HG03469 (cell line): ENCODE results near the gene IL17B.

Experiments used
- ATAC-seq: cut with Tn5 transposase; IDR thresholded peaks from one replicate; pipeline ENCODE4 v1.9.1; 2021; ENCODE audit warnings: mild to moderate bottlenecking, moderate library complexity, moderate number of reproducible peaks; ENCODE audit not compliant: unreplicated experiment

Gene IL17B

GRCh38 chr5:149379177-149379761, at the start of gene IL17B:
IL17B (minus strand) TSS chr5:149379292; CDS start chr5:149379225, 67 bp downstream.
- no peak for ATAC-seq

- no peak for ATAC-seq
Observed at GRCh38 chr5:149428032-149428431, 48.9 kb upstream of the IL17B start.

- no peak for ATAC-seq
Observed at GRCh38 chr5:149427374-149427773, 48.3 kb upstream of the IL17B start.

- ATAC-seq = no peak
Observed at GRCh38 chr5:149426931-149427330, 47.8 kb upstream of the IL17B start.

- ATAC-seq = no peak
Observed at GRCh38 chr5:149425729-149426128, 46.6 kb upstream of the IL17B start.

GRCh38 chr5:149424371-149425315, 45.6 kb upstream of the IL17B start:
- ATAC-seq = no peak

GRCh38 chr5:149423794-149424268, 44.7 kb upstream of the IL17B start:
- ATAC-seq = no peak

- no peak for ATAC-seq
Observed at GRCh38 chr5:149423049-149423793, 44.1 kb upstream of the IL17B start.

- ATAC-seq = no peak
Observed at GRCh38 chr5:149422366-149423048, 43.4 kb upstream of the IL17B start.

GRCh38 chr5:149421834-149422233, 42.7 kb upstream of the IL17B start:
- ATAC-seq = no peak

GRCh38 chr5:149421372-149421685, 42.2 kb upstream of the IL17B start:
- no peak for ATAC-seq

- no peak for ATAC-seq
Observed at GRCh38 chr5:149420545-149421371, 41.7 kb upstream of the IL17B start.

GRCh38 chr5:149419859-149420544, 40.9 kb upstream of the IL17B start:
- no peak for ATAC-seq

- no peak for ATAC-seq
Observed at GRCh38 chr5:149419532-149419858, 40.4 kb upstream of the IL17B start.

- ATAC-seq = no peak
Observed at GRCh38 chr5:149418910-149419531, 39.9 kb upstream of the IL17B start.

- no peak for ATAC-seq
Observed at GRCh38 chr5:149417711-149418368, 38.7 kb upstream of the IL17B start.

- no peak for ATAC-seq
Observed at GRCh38 chr5:149416987-149417710, 38.1 kb upstream of the IL17B start.
